ENCODE measurements around the gene ODAD4. TPM values are rescaled to one million over a fixed set of nuclear protein-coding genes. Genes with fewer than 3 reads are reported as not detected.

The ODAD4 gene
- total and polyA plus RNA-seq, 2 of the 8 experiments (the other 6 are each of a cell fraction or from before 2014, with no cell fraction given), result 0.48 to 1.3 TPM

- Histone ChIP-seq H4K91ac (replicated peaks; ENCODE audit: insufficient read length, low read length) (no peak overlapping the region), H3K4me2 (ENCODE audit: insufficient read depth in 1 of 2, low read depth in 2 of 2, low read length in 2 of 2) (no peak overlapping the region), H3K4me1 (replicated peaks in 1 of 4; ENCODE audit: control insufficient read depth in 3 of 4, insufficient read depth in 4 of 4, low read length in 3 of 4) (no peaks in the 10 kb centered on the region; a peak in 1 of 7 replicates), H4K8ac (ENCODE audit: extremely low read depth, insufficient read depth, low read length) (no peak overlapping the region), H4K20me1 (replicated peaks in 1 of 2; ENCODE audit: control insufficient read depth in 1 of 2, insufficient read depth in 2 of 2, low read length in 2 of 2) (peaks cover 18 to 23% of the 10 kb centered on the region in 2 experiments), H3K18ac (ENCODE audit: extremely low read depth, low read length) (no peak overlapping the region), H2AK5ac (ENCODE audit: low read depth, low read length) (no peak overlapping the region), H3K27me3 (replicated peaks in 1 of 4; ENCODE audit: control insufficient read depth in 3 of 4, extremely low read depth in 1 of 4, insufficient read depth in 3 of 4, low read length in 3 of 4) (no peaks in the 10 kb centered on the region), H3K4me3 (ENCODE audit: extremely low read depth in 1 of 4, insufficient read depth in 2 of 4, low read depth in 3 of 4, low read length in 4 of 4) (no peak overlapping the region), H3K4ac (replicated peaks; ENCODE audit: insufficient read length, low read depth, low read length) (no peak overlapping the region), H3K9ac (replicated peaks in 1 of 4; ENCODE audit: extremely low read depth in 1 of 4, low read depth in 3 of 4, low read length in 3 of 4) (no peak overlapping the region), H3K36me3 (ENCODE audit: control insufficient read depth in 2 of 4, insufficient read depth in 4 of 4, low read length in 3 of 4) (peaks cover 48 to 96% (median 86%) of the 10 kb centered on the region in 4 experiments), H3K79me2 (ENCODE audit: control insufficient read depth in 1 of 2, insufficient read depth in 2 of 2, low read length in 2 of 2) (peaks cover 0 to 3% of the 10 kb centered on the region in 2 experiments; a peak in 2 of 4 replicates), H3K56ac (replicated peaks; ENCODE audit: insufficient read length, low read depth, low read length) (no peak overlapping the region), H2BK5ac (ENCODE audit: low read depth, low read length) (no peak overlapping the region), H3K23me2 (ENCODE audit: low read depth, low read length) (no peaks in the 10 kb centered on the region; the same call in 1 of the 2 replicates), H3K14ac (ENCODE audit: insufficient read length) (no peak overlapping the region), H2BK20ac (ENCODE audit: low read length) (no peak overlapping the region), H3K79me1 (ENCODE audit: low read depth, low read length) (peaks cover 6% of the 10 kb centered on the region; the same call in 1 of the 2 replicates), H3K27ac (ENCODE audit: low read depth, low read length) (no peak overlapping the region), H2AFZ (ENCODE audit: low read length) (no peak overlapping the region), H2BK12ac (ENCODE audit: low read depth, low read length) (no peak overlapping the region), H2BK15ac (ENCODE audit: low read length) (no peak overlapping the region), H3K9me3 (ENCODE audit: insufficient read depth in 2 of 2, low read depth in 1 of 2, low read length in 1 of 2) (no peaks in the 10 kb centered on the region), H4K5ac (ENCODE audit: insufficient read length, low read depth, low read length) (no peak overlapping the region), H2BK120ac (replicated peaks; ENCODE audit: low read depth, low read length) (no peak overlapping the region), H3K23ac (ENCODE audit: insufficient read length) (no peak overlapping the region)
- DNase-seq (ENCODE audit: low read depth in 1 of 2, low spot score in 2 of 2) (no peak), FAIRE-seq (no peak)
- POLR2A ChIA-PET (ENCODE audit: partially characterized antibody), result interaction anchor here (1.1 to 2.1 kb wide), 2 partner anchors 10 to 16 kb away, joined by 3 to 5 read pairs; no protein-coding TSS in a partner anchor
- WGBS, 2 experiments (ENCODE audit: extremely low coverage in 1 of 2, insufficient coverage in 1 of 2, insufficient read length in 1 of 2, insufficient replicate concordance in 2 of 2, low coverage in 1 of 2, low lambda C conversion rate in 2 of 2, missing lambda C conversion rate in 1 of 2), result 90% methylated on average over 7 of the region's 7 CpGs; no CpG with 5 or more reads in 1 of the 2 experiments
- CTCF ChIA-PET (ENCODE audit: partially characterized antibody), result interaction anchor here (1.0 to 3.2 kb wide), 4 partner anchors 8 to 55 kb away, joined by 3 to 12 read pairs (median 4); no protein-coding TSS in a partner anchor
- TF ChIP-seq HDAC6 (IDR thresholded peaks at IDR 0.05; ENCODE audit: low read depth, low read length) (no peak), FOSL1 (IDR thresholded peaks at IDR 0.05; ENCODE audit: insufficient read depth, low read depth, low read length) (no peak), TCF12 (IDR thresholded peaks at IDR 0.05; ENCODE audit: low read depth, low read length) (no peak), EGR1 (IDR thresholded peaks at IDR 0.05; ENCODE audit: borderline replicate concordance, low read depth, low read length) (no peak), POLR2AphosphoS5 (IDR thresholded peaks at IDR 0.05; ENCODE audit: low read depth, low read length) (no peak), YY1 (IDR thresholded peaks at IDR 0.05; ENCODE audit: low read depth, low read length) (no peak), ATF3 (IDR thresholded peaks at IDR 0.05; ENCODE audit: insufficient read depth, low read depth, low read length) (no peak), RAD21 (IDR thresholded peaks at IDR 0.05 in 1 of 2, conservative IDR thresholded peaks at IDR 0.05 in 1 of 2; ENCODE audit: low read depth in 2 of 2, low read length in 2 of 2) (no peak)
Observed at GRCh38 chr17:41904242-41904841, 26.1 kb upstream of the ODAD4 start.

Data from H1 (cell line).